ENCODE results near the gene MGRN1.
A peak's percentile ranks its signal among the peaks of the same experiment; 100 is the strongest.

The MGRN1 gene

GRCh38 chr16:4682616-4683254, 58.1 kb downstream of the MGRN1 start:
- TF ChIP-seq RAD21 (IDR thresholded peaks at IDR 0.05; ENCODE audit: low read depth) (peak; percentile 25; the same call in 1 of the 2 replicates), TAF1 (IDR thresholded peaks at IDR 0.05; ENCODE audit: low read depth) (no peak), CEBPB (IDR thresholded peaks at IDR 0.05) (no peak)
- TF ChIP-seq, protein P1, sequence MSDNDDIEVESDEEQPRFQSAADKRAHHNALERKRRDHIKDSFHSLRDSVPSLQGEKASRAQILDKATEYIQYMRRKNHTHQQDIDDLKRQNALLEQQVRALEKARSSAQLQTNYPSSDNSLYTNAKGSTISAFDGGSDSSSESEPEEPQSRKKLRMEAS (IDR thresholded peaks at IDR 0.05) = no peak

- TF ChIP-seq NFIC (IDR thresholded peaks at IDR 0.05) (no peak), TCF12 (IDR thresholded peaks at IDR 0.05; ENCODE audit: low read depth) (no peak), TAF1 (IDR thresholded peaks at IDR 0.05; ENCODE audit: low read depth) (no peak), RAD21 (IDR thresholded peaks at IDR 0.05; ENCODE audit: low read depth) (no peak)
- TF ChIP-seq, protein P2, sequence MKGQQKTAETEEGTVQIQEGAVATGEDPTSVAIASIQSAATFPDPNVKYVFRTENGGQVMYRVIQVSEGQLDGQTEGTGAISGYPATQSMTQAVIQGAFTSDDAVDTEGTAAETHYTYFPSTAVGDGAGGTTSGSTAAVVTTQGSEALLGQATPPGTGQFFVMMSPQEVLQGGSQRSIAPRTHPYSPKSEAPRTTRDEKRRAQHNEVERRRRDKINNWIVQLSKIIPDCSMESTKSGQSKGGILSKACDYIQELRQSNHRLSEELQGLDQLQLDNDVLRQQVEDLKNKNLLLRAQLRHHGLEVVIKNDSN (IDR thresholded peaks at IDR 0.05) = no peak
Observed at GRCh38 chr16:4683255-4684057, 58.8 kb downstream of the MGRN1 start.

DNA sequence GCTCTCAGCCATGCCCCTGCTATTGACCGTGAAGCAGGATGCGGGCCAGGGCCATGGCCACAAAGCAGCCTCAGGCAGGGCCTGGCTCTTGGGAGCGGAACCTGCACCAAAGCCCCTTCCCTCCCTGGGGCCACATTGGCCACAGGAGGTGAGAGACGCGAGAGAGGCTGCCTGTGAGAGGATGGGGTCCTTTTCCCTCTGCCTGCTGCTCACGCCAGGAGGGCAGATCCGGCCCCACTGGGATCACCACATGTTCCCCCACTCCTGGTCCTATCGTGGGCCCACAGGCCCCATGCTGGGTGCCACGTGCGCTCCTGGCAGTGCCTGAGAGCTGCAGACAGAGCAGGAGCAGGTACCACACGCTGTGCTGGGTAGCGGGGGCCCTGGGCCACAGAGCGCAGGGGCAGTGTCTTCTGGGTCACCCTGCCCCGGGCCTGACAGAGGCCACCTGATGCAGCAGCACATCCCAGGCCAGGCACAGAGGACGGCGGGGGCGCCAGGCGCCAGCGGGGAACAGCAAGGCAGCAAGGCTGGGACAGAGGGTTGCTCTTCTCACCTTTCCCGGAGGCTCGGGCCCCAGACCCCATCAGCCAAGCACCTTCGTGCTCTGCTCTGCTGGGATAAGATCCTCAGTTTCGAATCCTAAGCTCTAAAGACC, 59.6 kb downstream of the MGRN1 start:
- TF ChIP-seq YY1 (IDR thresholded peaks at IDR 0.05; ENCODE audit: low read depth) (no peak), TCF12 (IDR thresholded peaks at IDR 0.05; ENCODE audit: low read depth) (no peak), TAF1 (IDR thresholded peaks at IDR 0.05; ENCODE audit: low read depth) (no peak), ZBTB7A (IDR thresholded peaks at IDR 0.05; ENCODE audit: low read depth) (no peak), CREB1 (IDR thresholded peaks at IDR 0.05; ENCODE audit: low read depth) (no peak), FOXM1 (IDR thresholded peaks at IDR 0.05; ENCODE audit: borderline replicate concordance, low read depth) (no peak), NFIC (IDR thresholded peaks at IDR 0.05) (no peak), RAD21 (IDR thresholded peaks at IDR 0.05; ENCODE audit: low read depth) (no peak), TEAD4 (IDR thresholded peaks at IDR 0.05) (no peak), EP300 (IDR thresholded peaks at IDR 0.05; ENCODE audit: borderline replicate concordance) (no peak), CEBPB (IDR thresholded peaks at IDR 0.05) (no peak), EGR1 (IDR thresholded peaks at IDR 0.05) (no peak)
- TF ChIP-seq, protein P3, sequence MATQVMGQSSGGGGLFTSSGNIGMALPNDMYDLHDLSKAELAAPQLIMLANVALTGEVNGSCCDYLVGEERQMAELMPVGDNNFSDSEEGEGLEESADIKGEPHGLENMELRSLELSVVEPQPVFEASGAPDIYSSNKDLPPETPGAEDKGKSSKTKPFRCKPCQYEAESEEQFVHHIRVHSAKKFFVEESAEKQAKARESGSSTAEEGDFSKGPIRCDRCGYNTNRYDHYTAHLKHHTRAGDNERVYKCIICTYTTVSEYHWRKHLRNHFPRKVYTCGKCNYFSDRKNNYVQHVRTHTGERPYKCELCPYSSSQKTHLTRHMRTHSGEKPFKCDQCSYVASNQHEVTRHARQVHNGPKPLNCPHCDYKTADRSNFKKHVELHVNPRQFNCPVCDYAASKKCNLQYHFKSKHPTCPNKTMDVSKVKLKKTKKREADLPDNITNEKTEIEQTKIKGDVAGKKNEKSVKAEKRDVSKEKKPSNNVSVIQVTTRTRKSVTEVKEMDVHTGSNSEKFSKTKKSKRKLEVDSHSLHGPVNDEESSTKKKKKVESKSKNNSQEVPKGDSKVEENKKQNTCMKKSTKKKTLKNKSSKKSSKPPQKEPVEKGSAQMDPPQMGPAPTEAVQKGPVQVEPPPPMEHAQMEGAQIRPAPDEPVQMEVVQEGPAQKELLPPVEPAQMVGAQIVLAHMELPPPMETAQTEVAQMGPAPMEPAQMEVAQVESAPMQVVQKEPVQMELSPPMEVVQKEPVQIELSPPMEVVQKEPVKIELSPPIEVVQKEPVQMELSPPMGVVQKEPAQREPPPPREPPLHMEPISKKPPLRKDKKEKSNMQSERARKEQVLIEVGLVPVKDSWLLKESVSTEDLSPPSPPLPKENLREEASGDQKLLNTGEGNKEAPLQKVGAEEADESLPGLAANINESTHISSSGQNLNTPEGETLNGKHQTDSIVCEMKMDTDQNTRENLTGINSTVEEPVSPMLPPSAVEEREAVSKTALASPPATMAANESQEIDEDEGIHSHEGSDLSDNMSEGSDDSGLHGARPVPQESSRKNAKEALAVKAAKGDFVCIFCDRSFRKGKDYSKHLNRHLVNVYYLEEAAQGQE (IDR thresholded peaks at IDR 0.05; ENCODE audit: low read depth) = no peak
- TF ChIP-seq, protein P1 (IDR thresholded peaks at IDR 0.05) = no peak
- TF ChIP-seq, protein P2 (IDR thresholded peaks at IDR 0.05) = no peak

DNA sequence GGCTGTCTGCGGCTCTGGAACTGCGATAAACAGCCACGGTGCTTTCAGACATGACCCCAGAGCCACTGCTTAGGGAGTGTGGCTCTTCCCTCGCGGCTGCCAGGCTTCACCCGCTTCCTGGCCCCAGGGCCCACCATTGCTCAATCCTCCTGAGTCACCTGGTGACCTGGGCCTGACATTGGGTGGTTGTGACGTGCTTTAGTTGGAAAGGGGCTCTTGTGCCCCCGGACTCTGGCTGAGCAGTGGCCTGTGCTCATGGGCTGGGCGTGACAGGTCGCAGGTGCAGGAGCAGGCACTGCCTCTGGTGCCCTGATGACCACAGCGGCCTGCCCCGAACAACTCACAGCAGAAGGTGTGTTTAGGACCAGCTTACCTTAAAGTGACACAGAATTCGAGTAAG, 60.1 kb downstream of the MGRN1 start:
- TF ChIP-seq, protein P2 (IDR thresholded peaks at IDR 0.05) = no peak
- TF ChIP-seq EP300 (IDR thresholded peaks at IDR 0.05; ENCODE audit: borderline replicate concordance) (no peak), TEAD4 (IDR thresholded peaks at IDR 0.05) (no peak), CEBPB (IDR thresholded peaks at IDR 0.05) (no peak), RAD21 (IDR thresholded peaks at IDR 0.05; ENCODE audit: low read depth) (no peak), TAF1 (IDR thresholded peaks at IDR 0.05; ENCODE audit: low read depth) (no peak), YY1 (IDR thresholded peaks at IDR 0.05; ENCODE audit: low read depth) (no peak)
- TF ChIP-seq, protein P3 (IDR thresholded peaks at IDR 0.05; ENCODE audit: low read depth) = no peak
- TF ChIP-seq, protein P1 (IDR thresholded peaks at IDR 0.05) = no peak

DNA sequence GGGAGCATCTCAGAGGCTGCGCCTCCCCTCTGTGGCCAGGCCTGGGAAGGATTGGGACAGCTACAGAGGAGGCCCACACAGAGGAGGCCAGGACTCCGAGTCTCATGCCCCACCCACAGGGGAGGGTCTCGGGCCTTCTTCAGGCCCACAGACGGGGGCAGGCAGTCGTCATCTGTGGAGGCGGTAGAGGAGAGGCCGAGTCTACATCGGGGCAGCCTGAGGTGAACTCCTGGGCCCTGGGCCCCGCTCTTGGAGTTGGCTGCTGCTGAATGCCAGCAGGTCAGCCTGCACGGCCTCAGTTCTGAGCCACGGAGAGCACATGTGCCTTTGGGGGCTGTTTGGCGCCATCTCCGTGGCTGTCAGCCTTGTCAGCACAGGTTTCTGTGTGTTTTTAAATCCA, 60.7 kb downstream of the MGRN1 start:
- no peak for TF ChIP-seq TCF12 (IDR thresholded peaks at IDR 0.05; ENCODE audit: low read depth)
- TF ChIP-seq CEBPB (IDR thresholded peaks at IDR 0.05) = no peak
- TF ChIP-seq CREB1 (IDR thresholded peaks at IDR 0.05; ENCODE audit: low read depth) = no peak
- TF ChIP-seq, protein P1 (IDR thresholded peaks at IDR 0.05) = no peak
- TF ChIP-seq, protein P3 (IDR thresholded peaks at IDR 0.05; ENCODE audit: low read depth) = no peak
- no peak for TF ChIP-seq RAD21 (IDR thresholded peaks at IDR 0.05; ENCODE audit: low read depth)
- no peak for TF ChIP-seq NFIC (IDR thresholded peaks at IDR 0.05)
- TF ChIP-seq TEAD4 (IDR thresholded peaks at IDR 0.05) = no peak
- no peak for TF ChIP-seq TAF1 (IDR thresholded peaks at IDR 0.05; ENCODE audit: low read depth)
- TF ChIP-seq EP300 (IDR thresholded peaks at IDR 0.05; ENCODE audit: borderline replicate concordance) = no peak
- TF ChIP-seq, protein P2 (IDR thresholded peaks at IDR 0.05) = no peak
- TF ChIP-seq ZBTB7A (IDR thresholded peaks at IDR 0.05; ENCODE audit: low read depth) = no peak
- no peak for TF ChIP-seq EGR1 (IDR thresholded peaks at IDR 0.05)
- no peak for TF ChIP-seq YY1 (IDR thresholded peaks at IDR 0.05; ENCODE audit: low read depth)
- TF ChIP-seq FOXM1 (IDR thresholded peaks at IDR 0.05; ENCODE audit: borderline replicate concordance, low read depth) = no peak

Data from Ishikawa (cell line).